ENCODE results near the gene CYP27B1.

DNA sequence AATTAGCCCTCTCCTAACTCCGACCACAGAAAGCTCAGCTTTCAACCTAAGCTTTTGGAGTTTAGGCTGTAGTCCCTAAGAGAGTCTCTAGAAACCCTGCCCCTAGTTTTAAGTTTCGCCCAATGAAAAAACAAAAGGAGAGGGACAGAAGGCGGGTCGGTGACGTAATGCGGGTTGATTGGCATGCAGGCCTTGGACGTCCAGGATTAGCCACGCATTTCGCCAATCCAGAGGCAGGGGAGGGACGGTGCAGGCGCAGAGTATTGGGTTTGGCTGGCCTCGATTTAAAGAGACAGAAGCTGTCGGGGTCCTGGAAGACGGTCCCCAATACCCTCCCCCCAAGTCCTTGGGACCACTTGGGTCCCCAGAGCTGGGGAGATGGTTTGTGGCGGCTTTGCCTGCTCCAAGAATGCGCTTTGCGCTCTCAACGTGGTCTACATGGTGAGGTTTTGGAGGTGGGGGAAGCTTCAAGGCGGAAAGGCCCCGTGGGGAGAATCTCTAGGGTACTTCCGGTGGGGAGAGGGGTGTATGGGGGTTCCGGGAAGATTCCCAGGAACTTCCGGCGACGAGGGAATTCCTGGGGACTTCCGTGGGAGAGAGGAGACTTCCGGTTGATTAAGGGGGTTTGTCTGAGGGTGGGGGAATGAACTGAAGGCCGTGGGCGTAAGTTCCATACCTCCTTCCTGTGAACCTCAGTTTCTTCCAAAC is 21.9 kb downstream of the CYP27B1 start, which contains the start of gene TSPAN31:
- TF ChIP-seq POLR2AphosphoS5 (IDR thresholded peaks at IDR 0.05) (peak in 1 of 3 donors; percentile 35), POLR2A (IDR thresholded peaks at IDR 0.05) (no peak), EP300 (IDR thresholded peaks at IDR 0.05) (no peak)
- TF ChIP-seq, protein P1, sequence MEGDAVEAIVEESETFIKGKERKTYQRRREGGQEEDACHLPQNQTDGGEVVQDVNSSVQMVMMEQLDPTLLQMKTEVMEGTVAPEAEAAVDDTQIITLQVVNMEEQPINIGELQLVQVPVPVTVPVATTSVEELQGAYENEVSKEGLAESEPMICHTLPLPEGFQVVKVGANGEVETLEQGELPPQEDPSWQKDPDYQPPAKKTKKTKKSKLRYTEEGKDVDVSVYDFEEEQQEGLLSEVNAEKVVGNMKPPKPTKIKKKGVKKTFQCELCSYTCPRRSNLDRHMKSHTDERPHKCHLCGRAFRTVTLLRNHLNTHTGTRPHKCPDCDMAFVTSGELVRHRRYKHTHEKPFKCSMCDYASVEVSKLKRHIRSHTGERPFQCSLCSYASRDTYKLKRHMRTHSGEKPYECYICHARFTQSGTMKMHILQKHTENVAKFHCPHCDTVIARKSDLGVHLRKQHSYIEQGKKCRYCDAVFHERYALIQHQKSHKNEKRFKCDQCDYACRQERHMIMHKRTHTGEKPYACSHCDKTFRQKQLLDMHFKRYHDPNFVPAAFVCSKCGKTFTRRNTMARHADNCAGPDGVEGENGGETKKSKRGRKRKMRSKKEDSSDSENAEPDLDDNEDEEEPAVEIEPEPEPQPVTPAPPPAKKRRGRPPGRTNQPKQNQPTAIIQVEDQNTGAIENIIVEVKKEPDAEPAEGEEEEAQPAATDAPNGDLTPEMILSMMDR (IDR thresholded peaks at IDR 0.05) = no peak

All from suprapubic skin (tissue), 4 donors.